22Rv1 (cell line): ENCODE data around the gene RAB3C.

Experiments used
- CTCF ChIP-seq: fragments of 450-650 bp; IDR thresholded peaks from 2 replicates; pipeline ENCODE4 v1.5.1; 2017; ENCODE audit warnings: mild to moderate bottlenecking
- ZFX ChIP-seq: fragments of 450-650 bp; IDR thresholded peaks from 2 replicates; pipeline ENCODE4 v1.6.1; 2017; ENCODE audit warnings: antibody characterized with exemption, borderline replicate concordance

- TF ChIP-seq CTCF: no peak
- TF ChIP-seq ZFX: no peak
Observed at GRCh38 chr5:58582803-58583491, at the start of gene RAB3C.
